Smooth muscle cell of the brain vasculature (primary cell): ENCODE results near the gene LYSMD4.
"Not testable (repeated sequence)": the region's sequence is repeated elsewhere in the genome, so short reads cannot be mapped to it uniquely, and the experiment has no call there.

Source experiments
- DNase-seq: peaks from one replicate; pipeline ENCODE4 v3.0.0-alpha.2; 2012; ENCODE audit warnings: low read depth, low spot score

The LYSMD4 gene

DNA sequence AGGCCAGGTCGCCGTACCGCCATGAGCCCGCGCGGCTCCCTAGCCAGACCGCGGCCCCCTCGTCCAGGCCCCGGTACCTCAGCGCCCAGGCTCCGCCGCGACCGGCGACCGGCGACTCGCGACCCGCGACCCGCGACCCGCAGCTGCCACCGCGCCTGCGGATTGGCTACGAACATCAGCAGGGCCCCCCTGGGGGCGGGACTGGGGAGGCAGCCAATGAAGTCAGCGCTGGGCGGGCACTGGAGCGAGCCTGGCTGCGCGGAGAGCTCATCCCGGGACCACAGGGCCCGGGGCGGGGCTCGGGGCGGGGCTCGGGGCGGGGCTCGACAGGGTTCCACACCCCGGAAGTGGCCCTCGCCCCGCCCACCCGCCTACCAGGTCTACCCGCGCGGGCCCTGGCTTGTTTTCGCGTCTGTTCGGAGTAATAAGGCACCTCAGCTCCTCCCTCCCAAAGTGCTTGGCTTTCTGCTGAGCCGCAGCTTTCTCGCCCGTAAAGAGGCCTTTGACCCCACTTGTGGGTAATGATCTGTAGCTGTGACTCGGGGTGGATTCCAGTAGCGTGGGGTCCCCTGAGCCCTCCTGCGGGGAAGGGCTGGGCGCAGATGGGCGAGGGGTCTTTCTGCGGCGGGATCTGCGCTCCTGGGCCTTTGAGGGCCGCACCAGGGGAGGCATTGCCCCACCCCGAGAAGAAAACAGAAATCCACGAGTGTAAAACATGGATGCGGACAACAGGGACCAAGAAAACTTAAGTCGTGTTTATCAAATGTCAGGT is at the start of gene LYSMD4:
Gene LYSMD4 (minus strand): TSS at position 170 of the 772 bp plus-strand sequence. CDS start 1,438 bp downstream, outside the sequence.
- peak; percentile 79 for DNase-seq

DNA sequence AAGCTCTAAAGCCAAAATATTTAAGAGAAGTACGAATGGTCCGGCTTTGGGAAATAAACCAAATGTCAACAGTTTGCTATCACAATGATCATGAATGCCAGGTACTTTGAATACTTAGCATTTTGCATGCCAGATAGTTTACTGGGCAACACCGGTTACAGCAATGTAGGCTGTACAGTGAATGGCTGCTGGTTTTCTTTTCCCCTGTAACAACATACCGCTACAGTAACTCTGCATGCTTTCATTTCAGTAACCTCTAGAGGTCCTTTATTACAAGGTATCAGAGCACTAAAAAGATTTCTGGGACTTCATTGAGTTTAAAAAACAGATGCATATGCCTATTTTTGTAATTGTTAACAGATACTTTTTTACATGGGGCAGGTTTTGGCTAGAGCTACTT is 48.8 kb upstream of the LYSMD4 start:
- DNase-seq: not testable (repeated sequence)

- no peak for DNase-seq
Measured at GRCh38 chr15:99777144-99777543, 43.9 kb upstream of the LYSMD4 start.

DNA sequence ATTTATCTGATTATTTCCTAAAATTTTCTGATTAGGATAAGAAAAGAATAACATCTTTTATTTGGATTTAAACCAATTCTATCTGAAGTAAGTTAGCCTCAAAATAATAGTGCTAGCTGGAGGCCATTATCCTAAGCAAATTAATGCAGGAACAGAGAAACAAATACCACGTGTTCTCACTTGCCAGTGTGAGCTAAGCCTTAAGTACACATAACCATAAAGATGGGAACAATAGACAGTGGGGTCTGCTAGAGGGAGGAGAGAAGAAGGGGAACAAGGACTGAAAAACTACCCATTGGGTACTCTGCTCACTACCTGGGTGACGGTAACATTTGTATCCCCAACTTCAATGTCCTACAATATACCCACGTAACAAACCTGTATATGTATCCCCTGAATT is 31.3 kb upstream of the LYSMD4 start:
- DNase-seq: no peak

GRCh38 chr15:99763827-99764226 is 30.6 kb upstream of the LYSMD4 start:
- no peak for DNase-seq

- no peak for DNase-seq
Measured at GRCh38 chr15:99762288-99762687, 29.1 kb upstream of the LYSMD4 start.

GRCh38 chr15:99755692-99756409 is 22.6 kb upstream of the LYSMD4 start:
- peak; percentile 28 for DNase-seq

DNA sequence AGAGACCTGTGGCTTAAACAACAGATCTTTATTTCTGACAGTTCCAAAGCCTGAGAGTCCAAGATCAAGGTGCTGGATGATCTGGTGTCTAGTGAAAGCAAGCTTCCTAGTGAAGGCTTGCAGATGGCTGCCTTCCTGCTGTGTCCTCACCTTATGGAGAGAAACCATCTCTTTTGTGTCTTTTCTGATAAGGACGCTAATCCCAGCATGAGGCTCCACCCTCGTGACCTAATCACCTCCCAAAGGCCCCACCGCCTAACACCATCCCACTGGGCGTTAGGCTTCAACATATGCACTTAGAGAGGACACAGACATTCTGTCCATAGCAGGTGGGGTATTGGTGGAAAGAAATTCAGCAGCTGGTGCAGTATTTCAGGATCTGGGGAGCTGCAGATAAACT is 19.8 kb upstream of the LYSMD4 start:
- DNase-seq: no peak

GRCh38 chr15:99752556-99752955 is 19.3 kb upstream of the LYSMD4 start:
- no peak for DNase-seq

- DNase-seq: not testable (repeated sequence)
Measured at GRCh38 chr15:99750326-99750725, 17.1 kb upstream of the LYSMD4 start.

- no peak for DNase-seq
Measured at GRCh38 chr15:99749386-99749785, 16.1 kb upstream of the LYSMD4 start.

DNA sequence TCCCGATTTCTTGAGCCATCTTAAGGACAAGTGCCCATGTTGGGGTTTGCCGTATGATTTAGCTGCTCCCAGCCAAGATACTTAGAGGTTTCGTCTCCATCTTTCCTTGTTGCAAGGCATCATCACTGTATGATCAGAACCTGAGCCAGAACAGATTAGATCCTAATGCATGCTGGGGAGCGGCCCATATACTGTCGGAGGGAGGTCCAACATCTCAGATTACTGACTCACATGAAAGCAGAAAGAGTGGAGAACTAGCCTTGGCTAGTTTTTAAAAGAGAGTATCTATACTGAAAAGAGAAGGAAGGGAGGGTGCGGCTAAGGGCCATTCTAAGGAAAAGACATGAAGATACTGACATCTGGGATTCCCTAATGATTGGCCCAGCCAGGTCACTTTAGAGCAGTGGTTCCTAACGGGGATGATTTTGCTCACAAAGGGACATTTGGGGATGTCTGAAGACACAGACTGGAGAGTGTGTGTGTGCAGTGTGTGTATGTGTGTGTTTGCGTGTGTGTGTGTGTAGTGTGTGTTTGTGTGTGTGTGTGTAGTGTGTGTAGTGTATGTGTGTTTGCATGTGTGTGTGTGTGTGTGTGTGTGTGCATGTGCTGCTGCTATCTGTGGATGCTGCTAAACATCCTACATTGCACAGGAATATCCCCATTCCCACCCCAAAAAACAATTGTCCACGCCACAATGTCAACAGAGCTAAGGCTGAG is 12.3 kb upstream of the LYSMD4 start:
- DNase-seq: no peak

GRCh38 chr15:99744142-99744541 is 10.9 kb upstream of the LYSMD4 start:
- DNase-seq: no peak

- no peak for DNase-seq
Measured at GRCh38 chr15:99741835-99742234, 8.6 kb upstream of the LYSMD4 start.

DNA sequence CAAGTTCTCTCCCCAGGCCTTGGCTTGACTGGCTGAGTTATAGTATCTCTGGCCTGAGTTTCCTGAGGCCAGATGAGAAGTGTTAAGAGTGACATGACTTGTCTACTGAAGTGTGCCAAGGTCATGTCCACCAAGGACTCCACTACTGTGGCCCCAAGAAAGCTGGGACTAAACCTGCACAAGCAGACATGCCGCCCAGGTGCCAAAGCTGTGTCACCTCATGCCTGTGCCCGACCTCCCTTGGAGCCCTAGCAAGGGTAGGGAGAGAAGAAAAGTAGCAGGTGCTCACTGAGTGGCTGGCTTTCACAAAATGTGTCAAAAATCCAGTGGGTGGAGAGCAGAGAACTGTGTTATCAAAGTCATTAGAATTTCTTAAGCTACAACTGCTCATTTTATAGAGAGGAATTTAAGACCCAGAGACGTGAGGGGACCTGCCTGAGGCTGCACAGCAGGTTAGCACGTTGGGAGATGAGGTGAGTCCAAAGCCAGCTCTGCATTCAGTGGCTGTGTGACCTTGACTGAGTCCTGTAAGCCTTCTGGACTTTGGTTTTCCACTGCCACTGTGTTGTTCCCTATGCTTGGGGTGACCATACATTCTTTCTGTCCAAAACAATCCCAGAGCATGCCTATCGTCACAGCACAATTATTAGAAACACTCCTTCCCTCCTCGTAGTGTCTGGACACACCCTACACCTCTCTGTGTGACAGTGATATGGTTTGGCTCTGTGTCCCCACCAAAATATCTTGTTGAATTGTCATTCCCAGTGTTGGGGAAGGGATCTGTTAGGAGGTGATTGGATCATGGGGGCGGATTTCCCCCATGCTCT is 5.0 kb upstream of the LYSMD4 start:
- DNase-seq: no peak

GRCh38 chr15:99736702-99737101 is 3.5 kb upstream of the LYSMD4 start:
- no peak for DNase-seq

GRCh38 chr15:99735868-99736267 is 2.6 kb upstream of the LYSMD4 start:
- no peak for DNase-seq

DNA sequence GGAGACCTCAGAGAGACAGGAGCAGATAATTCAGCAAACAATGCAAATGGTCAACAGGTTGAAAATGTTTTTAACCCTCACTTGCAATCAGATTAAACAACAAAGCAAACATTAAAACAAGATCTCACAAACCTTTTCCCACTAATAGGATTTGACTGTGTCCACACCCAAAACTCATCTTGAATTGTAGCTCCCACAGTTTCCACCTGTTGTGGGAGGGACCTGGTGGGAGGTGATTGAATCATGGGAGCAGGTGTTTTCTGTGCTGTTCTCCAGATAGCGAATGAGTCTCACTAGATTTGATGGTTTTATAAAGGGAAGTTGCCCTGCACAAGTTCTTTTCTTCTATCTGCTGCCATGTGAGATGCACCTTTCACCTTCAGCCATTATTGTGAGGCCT is 1.3 kb upstream of the LYSMD4 start:
- DNase-seq: no peak

GRCh38 chr15:99734040-99734291 is 729 bp upstream of the LYSMD4 start:
- not testable (repeated sequence) for DNase-seq

DNA sequence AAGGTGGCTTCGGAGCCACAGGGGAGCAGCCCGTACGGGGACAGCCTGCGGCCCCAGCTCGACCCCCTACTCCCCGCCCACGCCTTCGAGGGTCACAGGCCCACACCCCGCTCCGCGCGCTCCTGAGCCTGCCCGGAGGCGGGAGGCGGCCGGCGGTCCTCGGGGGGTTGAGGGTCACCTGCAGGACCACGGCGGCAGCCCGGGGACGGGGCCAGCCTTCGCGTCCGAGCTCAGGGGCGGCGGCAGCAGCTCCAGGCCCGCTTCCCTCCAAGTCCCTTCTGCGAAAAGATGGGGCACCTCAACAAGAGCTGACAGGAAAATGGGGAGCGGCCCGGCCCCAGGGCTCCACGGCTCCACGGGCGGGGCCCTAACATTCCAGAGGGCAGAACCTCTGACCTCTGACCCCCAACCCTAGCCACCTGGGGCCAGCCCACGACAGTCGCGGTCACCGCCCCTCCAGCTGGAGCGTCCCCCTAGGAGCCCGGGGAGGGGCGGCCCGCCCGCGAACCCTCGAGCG is 428 bp downstream of the LYSMD4 start:
- no peak for DNase-seq

- no peak for DNase-seq
Measured at GRCh38 chr15:99732124-99732750, 1.0 kb downstream of the LYSMD4 start.
